Superior temporal gyrus (tissue), 1 donor: Measurements from ENCODE around the gene DIRAS2.

Experiments
- DNase-seq: peaks from one replicate; pipeline ENCODE4 v3.0.0-alpha.2; 2016; ENCODE audit errors: extremely low spot score

Gene DIRAS2

DNA sequence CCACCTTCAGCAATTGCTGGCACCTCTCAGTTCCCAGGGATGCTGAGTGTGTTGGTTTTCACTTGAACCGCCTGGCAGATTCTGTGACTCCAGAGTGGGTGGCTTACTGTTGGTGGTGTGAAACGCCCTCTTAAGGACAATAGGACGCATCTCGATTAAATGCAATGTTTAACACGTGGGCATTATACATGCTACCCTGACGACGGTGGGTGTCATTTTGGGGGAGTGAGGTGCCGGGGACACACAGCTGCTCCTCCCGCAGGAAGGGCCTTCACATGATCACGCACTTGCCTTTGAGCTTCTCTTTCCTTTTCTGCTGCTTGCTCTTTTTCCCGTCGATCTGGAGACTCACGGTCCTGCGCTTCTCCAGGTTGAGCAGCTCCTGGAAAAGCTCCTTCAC lies 29.7 kb downstream of the DIRAS2 start:
- no peak for DNase-seq

GRCh38 chr9:90611568-90611967 lies 31.1 kb downstream of the DIRAS2 start:
- peak; percentile 48 for DNase-seq

GRCh38 chr9:90611121-90611520 lies 31.5 kb downstream of the DIRAS2 start:
- DNase-seq: peak; percentile 55

GRCh38 chr9:90607701-90608516 lies 34.7 kb downstream of the DIRAS2 start:
- DNase-seq: no peak

DNA sequence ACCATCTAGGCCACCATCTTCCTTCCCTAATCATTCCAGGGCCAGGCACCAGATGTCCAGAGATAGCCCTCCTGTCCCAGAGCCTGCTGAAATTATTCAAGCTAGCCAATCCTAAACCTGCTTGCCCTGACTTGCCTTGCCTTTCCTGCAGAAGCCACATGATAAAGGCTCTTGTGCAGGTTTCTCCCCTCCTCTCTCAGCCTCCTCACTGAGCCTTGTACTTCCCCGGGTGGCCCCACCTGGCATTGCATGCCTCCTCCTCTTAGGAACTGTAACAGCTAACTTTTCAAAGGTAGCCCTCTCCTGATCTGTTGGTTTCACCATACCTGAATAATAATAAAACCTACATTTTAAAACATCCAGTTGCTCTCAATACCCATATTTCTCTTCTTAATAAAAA lies 42.6 kb downstream of the DIRAS2 start:
- no peak for DNase-seq

- DNase-seq: no peak
Measured at GRCh38 chr9:90598191-90598590, 44.4 kb downstream of the DIRAS2 start.

DNA sequence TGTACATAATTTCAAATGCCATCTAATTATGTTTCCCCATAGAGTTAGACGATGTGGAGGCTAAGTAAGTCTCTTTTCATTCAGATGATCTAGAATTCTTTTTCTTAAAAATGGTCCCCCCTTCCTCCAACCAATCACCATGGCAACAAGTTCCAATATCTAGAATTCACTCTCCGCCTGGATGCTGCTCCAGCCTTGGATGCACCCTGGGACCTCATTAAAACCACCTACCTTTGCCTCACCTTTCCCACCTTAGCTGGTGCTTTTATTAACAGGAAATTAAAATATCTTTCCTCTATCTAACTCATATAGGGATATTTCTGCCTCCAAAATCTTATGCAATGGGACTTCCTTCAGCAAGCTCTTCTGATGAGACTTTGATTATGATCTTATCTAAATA lies 49.0 kb downstream of the DIRAS2 start:
- DNase-seq: no peak

DNA sequence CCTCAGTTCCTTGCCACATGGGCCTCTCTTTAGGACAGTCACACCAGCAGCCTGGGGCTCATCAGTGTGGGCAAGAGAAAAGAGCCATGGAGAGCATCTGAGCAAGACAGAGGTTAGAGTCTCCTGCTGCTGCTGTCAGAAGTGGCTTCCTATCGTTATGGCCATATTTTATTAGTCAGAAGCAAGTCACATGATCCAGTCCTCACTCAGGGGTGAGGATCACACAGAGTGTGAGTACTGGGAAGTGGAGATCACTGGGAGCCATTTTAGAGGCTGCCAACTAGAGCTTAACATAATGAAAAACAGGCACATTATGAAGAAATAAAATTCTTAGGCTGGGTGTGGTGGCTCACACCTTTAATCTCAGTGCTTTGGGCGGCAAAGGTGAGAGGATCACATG lies 62.0 kb downstream of the DIRAS2 start:
- DNase-seq: no peak

- no peak for DNase-seq
Measured at GRCh38 chr9:90579181-90579580, 63.4 kb downstream of the DIRAS2 start.

GRCh38 chr9:90578126-90578815 lies 64.4 kb downstream of the DIRAS2 start:
- no peak for DNase-seq

DNA sequence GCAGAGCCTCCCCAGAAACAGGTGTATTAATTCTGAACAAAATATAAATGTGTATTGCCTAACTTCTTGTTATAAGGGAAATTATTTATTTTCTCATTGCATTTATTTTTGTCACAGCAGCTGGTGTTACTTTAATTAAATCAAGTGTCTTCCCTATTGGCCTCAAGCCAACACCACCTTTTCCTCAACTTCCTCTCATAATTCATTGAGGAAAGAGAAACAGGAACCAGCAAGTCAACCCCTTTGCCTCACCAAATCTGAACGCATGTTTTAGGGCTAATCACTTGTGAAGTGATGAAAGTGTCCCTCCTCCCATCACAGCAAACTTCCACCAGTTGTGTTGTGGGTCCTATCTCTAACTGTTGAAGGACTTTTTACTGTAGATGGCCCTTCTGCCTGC lies 73.1 kb downstream of the DIRAS2 start:
- DNase-seq: no peak

DNA sequence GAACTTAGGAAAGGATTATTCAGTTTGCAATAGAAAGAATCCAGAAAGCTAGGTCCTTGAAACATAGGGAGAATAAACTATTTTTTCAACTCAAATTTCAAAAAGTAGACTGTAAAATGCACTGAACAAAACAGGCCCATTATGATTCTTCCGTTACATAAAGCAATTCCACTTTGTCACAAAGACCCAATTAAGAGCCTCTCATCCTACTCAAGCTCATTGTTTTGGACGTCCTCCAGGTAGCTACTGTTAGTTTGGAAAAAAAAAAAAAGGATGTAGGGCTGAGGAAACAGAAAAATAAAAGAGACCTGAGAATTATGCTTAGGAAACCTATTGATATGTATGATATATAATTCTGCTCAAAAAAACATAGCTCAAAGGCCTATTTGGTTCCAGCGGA lies 74.0 kb downstream of the DIRAS2 start:
- DNase-seq: peak; percentile 33

GRCh38 chr9:90562229-90562628 lies 80.4 kb downstream of the DIRAS2 start:
- DNase-seq: no peak
